ENCODE measurements around the gene TFDP2. TPM values are rescaled to one million over a fixed set of nuclear protein-coding genes. Genes with fewer than 3 reads are reported as not detected.
A peak's percentile ranks its signal among the peaks of the same experiment; 100 is the strongest.
"Not testable (repeated sequence)": the region's sequence is repeated elsewhere in the genome, so short reads cannot be mapped to it uniquely, and the experiment has no call there.

TFDP2 gene
- total RNA-seq, 1 donor from 2014 or later: 43.7 TPM

DNA sequence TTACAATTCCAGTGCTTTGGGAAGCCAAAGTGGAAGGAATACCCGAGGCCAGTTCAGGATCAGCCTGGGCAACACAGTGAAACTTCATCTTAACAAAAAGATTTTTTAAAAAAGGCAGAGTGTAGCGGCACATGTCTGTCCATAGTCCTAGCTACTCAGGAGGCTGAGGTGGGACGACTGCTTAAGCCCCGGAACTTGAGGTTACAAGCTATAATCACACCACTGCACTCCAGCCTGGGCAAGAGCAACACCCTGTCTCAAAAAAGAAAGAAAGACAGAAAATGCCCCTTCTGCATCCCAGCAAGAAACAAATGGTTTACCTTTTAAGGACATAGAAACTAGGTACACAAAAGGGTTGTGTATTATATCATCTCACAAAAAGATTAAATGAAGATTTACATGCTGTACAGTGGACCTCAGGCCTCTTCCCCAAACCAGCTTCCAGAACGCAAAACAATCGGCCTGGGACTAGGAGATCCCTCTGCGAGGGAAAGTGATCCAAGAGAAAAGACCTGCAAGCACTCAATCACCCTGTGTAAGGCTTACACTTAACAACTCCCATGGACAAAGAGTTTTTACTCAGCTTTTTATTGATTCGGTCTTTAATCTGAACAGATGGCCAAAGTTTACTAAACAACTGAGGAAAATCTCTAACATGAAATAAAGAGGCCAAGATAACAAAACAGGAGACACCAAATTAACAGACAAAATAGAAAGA, 21.2 kb downstream of the TFDP2 start:
- DNase-seq: no peak

GRCh38 chr3:142124243-142124642, 25.1 kb downstream of the TFDP2 start:
- DNase-seq: no peak

DNA sequence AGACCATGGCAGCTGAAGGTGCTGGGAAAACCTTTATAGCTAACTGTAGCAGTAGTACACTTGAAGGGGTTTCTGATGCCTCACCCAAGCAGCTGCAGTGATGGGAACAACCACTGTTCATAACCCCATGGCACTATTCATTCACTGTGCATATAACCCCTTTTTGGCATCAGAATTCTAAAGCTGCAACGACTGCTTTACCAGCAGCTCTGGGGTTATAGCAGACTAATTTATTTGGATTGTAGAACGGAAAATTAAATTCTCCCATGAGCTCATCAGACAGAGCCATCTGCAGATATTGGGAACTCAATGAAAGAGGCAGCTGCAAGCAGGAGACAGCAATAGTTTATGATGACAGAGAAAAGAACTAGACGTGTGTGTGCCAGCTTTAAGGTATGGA, 28.6 kb downstream of the TFDP2 start:
- peak; percentile 61 for DNase-seq

DNA sequence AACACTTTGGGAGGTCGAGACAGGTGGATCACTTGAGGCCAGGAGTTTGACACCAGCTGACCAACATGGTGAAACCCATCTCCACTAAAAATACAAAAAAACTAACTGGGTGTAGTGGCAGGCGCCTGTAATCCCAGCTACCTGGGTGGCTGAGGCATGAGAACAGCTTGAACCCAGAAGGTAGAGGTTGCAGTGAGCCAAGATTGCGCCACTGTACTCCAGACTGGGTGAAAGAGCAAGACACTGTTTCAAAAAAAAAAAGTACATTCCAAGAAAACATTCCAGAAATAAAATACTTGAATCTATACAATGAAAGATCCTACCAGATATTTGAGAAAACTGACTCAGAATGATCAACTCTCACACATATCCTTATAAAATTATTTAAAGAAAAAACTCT, 30.4 kb downstream of the TFDP2 start:
- no peak for DNase-seq

GRCh38 chr3:142117056-142117851, 32.1 kb downstream of the TFDP2 start:
- no peak for DNase-seq

- DNase-seq: no peak
These were observed 33.3 kb downstream of the TFDP2 start for GRCh38 chr3:142115867-142116668.

DNA sequence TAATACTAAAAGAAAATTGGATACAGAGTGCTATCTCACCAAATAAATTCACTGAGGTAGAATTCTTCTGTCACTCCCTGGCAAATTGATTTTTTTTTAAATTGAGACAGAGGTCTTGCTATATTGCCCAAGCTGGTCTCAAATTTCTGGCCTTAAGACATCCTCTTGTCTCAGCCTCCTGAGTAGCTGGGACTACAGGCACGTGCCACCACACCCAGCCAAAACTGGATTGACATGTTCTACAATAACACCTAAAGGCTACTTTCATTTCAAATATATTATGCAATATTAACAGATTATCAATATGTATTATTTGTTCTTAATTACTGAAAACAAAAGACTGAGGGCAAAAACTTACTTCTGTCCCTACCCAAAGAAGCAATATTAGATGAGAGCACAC, 36.7 kb downstream of the TFDP2 start:
- no peak for DNase-seq

DNA sequence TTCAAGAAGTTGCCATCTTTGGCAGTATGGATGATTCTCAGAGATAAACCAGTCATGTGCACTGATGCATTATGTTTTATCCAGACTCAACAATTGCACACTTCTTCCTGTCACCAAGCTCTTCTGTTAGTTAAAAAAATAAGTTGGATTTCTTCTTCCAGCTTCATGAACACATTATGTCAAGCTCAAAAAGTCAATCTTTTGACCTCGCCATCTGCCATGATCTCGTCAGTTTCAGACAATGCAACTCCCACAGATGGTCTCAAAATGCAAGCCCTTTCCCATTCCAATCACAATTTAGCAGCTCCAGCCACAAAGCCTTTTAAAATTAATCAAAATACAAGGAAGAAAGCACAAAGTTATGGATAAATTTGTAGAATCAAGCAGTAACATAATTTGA, 42.8 kb downstream of the TFDP2 start:
- DNase-seq: no peak

DNA sequence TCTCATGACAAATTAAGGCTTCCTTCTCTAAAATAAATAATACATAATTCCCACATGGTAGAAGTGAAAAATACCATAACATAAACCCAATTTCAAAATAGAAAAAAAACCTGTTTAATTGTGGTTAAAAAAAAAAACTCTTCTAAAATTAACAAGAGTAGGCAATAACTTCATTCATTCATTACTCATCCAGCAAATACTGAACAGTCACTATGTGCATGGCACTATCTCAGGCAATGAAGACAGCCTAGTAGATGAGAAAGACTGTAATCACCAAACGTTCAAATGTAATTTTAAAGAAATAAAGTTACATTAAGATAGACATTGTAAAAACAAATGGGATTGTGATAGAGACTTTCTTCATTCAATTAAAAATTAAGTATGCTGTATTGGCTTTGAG, 43.4 kb downstream of the TFDP2 start:
- DNase-seq: no peak

- DNase-seq: no peak
These were observed 44.6 kb downstream of the TFDP2 start for GRCh38 chr3:142104763-142105162.

DNA sequence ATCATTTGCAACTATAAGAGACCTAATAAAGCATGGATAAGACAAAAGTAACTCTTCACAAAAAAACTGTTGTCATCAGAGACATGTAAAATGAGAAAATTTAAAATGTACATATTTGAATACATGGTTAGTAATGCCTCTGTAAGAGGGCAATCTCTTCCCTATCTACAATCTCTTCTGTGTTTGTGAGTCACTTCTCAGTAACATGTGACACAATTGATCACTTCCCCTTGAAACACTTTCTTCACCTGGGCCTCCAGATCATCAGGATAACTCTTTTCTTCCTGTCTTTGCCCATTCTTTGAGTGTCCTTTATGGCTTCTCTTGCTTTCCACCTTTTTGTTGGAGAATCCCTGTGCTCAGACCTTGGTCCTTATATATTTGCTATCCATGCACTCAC, 50.4 kb downstream of the TFDP2 start:
- DNase-seq: no peak

GRCh38 chr3:142097099-142097843, 52.1 kb downstream of the TFDP2 start:
- DNase-seq: no peak

GRCh38 chr3:142095841-142096240, 53.5 kb downstream of the TFDP2 start:
- no peak for DNase-seq

GRCh38 chr3:142088925-142089324, 60.4 kb downstream of the TFDP2 start:
- not testable (repeated sequence) for DNase-seq

DNA sequence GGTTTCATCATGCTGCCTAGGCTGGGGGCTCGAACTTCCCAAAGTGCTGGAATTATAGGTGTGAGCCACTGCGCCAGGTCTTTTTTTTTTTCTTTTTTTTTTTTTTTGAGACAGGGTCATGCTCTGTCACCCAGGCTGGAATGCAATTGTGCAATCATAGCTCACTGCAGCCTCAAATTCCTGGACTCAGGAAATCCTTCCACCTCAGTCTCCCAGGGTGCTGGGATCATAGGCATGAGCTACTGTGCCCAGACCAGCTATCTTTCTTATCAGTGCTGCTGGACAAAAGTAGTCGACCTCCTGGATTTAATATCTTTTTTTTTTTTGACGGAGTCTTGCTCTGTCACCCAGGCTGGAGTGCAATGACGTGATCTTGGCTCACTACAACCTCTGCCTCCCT, 60.8 kb downstream of the TFDP2 start:
- no peak for DNase-seq

- no peak for DNase-seq
These were observed 61.7 kb downstream of the TFDP2 start for GRCh38 chr3:142087676-142088075.

DNA sequence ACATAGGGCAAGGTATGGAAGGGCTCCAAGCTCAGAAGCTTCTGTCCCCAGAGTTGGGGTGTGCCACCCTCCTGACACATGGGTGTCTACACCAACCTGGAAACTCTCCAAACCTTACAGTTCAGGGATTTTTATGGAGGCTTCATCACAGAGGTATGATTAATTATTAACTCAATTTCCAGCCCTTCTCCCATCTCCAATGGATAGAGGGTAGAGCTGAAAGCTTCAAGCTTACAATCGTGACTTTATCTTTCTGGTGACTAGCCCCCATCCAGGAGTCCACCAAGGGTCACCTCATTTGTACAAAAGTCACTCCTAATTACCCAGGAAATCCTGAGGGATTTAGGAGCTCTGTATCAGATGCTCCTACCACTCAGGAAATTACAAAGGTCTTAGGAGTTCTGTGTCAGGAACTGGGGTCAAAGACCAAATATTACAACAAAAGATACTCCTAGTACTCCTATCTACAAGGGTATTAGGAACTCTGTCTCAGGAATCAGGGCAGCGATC, 62.7 kb downstream of the TFDP2 start:
- no peak for DNase-seq

DNA sequence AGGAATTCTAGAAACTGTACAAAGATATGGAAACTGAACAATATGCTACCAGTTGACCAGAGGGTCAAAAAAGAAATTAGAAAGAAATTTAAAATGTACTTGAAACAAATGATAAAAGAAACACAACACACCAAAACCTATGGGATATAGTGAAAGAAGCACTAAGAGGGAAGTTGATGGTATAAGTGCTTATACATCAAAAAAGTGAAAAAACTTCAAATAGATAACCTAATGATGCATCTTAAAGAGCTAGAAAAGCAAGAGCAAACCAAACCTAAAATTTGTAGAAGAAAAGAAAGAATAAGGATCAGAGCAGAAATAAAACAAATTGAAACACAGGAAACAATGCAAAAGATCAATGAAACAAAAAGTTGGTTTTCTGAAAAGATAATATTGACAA, 68.2 kb downstream of the TFDP2 start:
- DNase-seq: no peak

DNA sequence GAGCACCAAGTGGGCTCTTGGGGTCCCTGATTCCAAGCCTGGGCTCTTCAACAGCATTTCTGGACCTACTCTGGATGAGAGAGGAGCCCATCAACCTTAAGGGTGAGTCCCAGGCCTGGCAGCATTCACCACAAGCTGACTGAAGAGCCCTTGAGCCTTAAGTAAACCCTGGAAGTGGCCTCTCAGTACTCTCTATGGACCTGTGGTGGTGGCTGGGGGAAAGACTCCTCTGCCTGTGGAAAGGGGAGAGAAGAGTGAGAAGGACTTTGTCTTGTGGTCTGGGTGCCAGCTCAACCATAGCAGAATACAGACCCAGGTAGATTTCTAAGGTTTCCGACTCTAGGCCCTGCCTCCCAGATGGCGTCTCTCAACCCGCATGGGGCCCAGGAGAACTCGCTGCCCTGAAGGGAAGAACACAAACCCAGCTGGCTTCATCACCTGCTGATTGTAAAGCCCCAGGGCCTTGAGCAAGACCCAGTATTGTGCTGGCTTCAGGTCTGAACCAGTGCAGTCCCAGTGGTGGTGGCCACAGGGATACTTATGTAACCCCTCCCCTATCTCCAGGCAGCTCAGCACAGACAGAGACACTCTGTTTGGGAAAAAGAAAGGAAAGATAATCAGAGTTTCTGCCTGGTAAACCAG, 71.4 kb downstream of the TFDP2 start:
- DNase-seq: no peak

DNA sequence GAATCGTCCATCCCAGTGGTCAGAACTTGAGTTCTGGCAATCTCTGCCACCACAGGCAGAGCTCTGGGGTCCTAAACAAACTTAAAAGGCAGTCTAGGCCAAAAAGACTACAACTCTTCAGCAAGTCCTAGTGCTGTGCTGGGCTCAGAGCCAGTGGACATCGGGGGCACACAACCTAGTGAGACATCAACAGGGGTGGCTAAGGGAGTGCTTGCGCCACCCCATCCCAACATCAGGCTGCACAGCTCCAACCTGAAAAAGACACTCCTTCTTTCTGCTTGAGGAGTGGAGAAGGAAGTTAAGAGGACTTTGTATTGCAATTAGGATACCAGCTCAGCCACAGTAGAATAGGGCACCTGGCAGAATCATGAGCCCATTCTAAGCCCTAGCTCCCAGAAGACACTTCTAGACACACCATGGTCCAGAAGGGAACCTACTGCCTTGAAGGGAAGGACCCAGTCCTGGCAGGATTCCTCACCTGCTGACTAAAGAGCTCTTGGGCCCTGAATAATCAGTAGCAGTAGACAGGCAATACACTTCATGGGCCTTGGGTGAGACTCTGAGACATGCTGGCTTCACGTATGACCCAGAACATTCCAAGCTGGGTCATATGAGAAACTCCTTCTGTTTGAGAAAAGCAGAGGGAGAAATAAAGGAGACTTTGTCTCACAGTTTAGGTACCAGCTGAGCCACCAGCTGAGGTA, 72.0 kb downstream of the TFDP2 start:
- DNase-seq: no peak

- not testable (repeated sequence) for DNase-seq
These were observed 73.7 kb downstream of the TFDP2 start for GRCh38 chr3:142075656-142076055.

Data from skin of body (tissue), 2 donors.